Measurements from ENCODE around the gene DKC1. TPM values are rescaled to one million over a fixed set of nuclear protein-coding genes. Genes with fewer than 3 reads are reported as not detected.
A peak's percentile ranks its signal among the peaks of the same experiment; 100 is the strongest.

The DKC1 gene
- total RNA-seq, 1 donor from 2014 or later, result 46.8 TPM

GRCh38 chrX:154749856-154750255 lies 12.8 kb upstream of the DKC1 start:
- no peak for DNase-seq
- Mint-ChIP-seq H3K36me3 (ENCODE audit: unreplicated experiment) (no peaks in the 10 kb centered on the region), H3K9me3 (ENCODE audit: unreplicated experiment) (peaks cover 8% of the 10 kb centered on the region), H3K4me1 (ENCODE audit: low read depth, unreplicated experiment) (peaks cover 20% of the 10 kb centered on the region), H3K27ac (ENCODE audit: unreplicated experiment) (peak overlapping the region; percentile 79), H3K4me3 (ENCODE audit: unreplicated experiment) (peak overlapping the region; percentile 84), H3K27me3 (ENCODE audit: unreplicated experiment) (peaks cover 4% of the 10 kb centered on the region)
- TF ChIP-seq CTCF (IDR thresholded peaks at IDR 0.05; ENCODE audit: partially characterized antibody, unreplicated experiment), result no peak

- Mint-ChIP-seq H3K4me3 (ENCODE audit: unreplicated experiment) (peak within 1 kb of the TSS; percentile 84), H3K4me1 (ENCODE audit: low read depth, unreplicated experiment) (peaks cover 20% of the 10 kb centered on the region), H3K27me3 (ENCODE audit: unreplicated experiment) (peaks cover 4% of the 10 kb centered on the region), H3K27ac (ENCODE audit: unreplicated experiment) (peak within 1 kb of the TSS; percentile 94), H3K36me3 (ENCODE audit: unreplicated experiment) (no peaks in the 10 kb centered on the region), H3K9me3 (ENCODE audit: unreplicated experiment) (peaks cover 8% of the 10 kb centered on the region)
- DNase-seq, result peak; percentile 70
- no peak for TF ChIP-seq CTCF (IDR thresholded peaks at IDR 0.05; ENCODE audit: partially characterized antibody, unreplicated experiment)
Observed at GRCh38 chrX:154750301-154751202, 12.1 kb upstream of the DKC1 start, which contains the start of gene GAB3. GAB3 (minus strand) TSS chrX:154751077; CDS start chrX:154751025, 52 bp downstream.

- peaks cover 20% of the 10 kb centered on the region for H3K4me1 Mint-ChIP-seq (ENCODE audit: low read depth, unreplicated experiment)
- peak overlapping the region; percentile 94 for H3K27ac Mint-ChIP-seq (ENCODE audit: unreplicated experiment)
- H3K27me3 Mint-ChIP-seq (ENCODE audit: unreplicated experiment), result peaks cover 4% of the 10 kb centered on the region
- no peaks in the 10 kb centered on the region for H3K36me3 Mint-ChIP-seq (ENCODE audit: unreplicated experiment)
- no peak for TF ChIP-seq CTCF (IDR thresholded peaks at IDR 0.05; ENCODE audit: partially characterized antibody, unreplicated experiment)
- peaks cover 8% of the 10 kb centered on the region for H3K9me3 Mint-ChIP-seq (ENCODE audit: unreplicated experiment)
- H3K4me3 Mint-ChIP-seq (ENCODE audit: unreplicated experiment), result peak overlapping the region; percentile 81
- DNase-seq, result no peak
Observed at GRCh38 chrX:154751203-154751668, 11.4 kb upstream of the DKC1 start.

- no peak for TF ChIP-seq CTCF (IDR thresholded peaks at IDR 0.05; ENCODE audit: partially characterized antibody, unreplicated experiment)
- Mint-ChIP-seq H3K4me1 (ENCODE audit: low read depth, unreplicated experiment) (peaks cover 20% of the 10 kb centered on the region), H3K27ac (ENCODE audit: unreplicated experiment) (peak overlapping the region; percentile 94), H3K27me3 (ENCODE audit: unreplicated experiment) (peaks cover 4% of the 10 kb centered on the region), H3K4me3 (ENCODE audit: unreplicated experiment) (peak overlapping the region; percentile 81), H3K36me3 (ENCODE audit: unreplicated experiment) (no peaks in the 10 kb centered on the region), H3K9me3 (ENCODE audit: unreplicated experiment) (peaks cover 8% of the 10 kb centered on the region)
- no peak for DNase-seq
Observed at GRCh38 chrX:154751669-154752271, 10.9 kb upstream of the DKC1 start.
